OCI-LY1 (cell line): ENCODE results near the gene KIAA0040.

Experiments used
- H2AFZ ChIP-seq: fragments of 200-600 bp; sonication (generic), shearing (Covaris generic); 2 replicates; pipeline ENCODE4 v1.6.0; 2014; ENCODE audit warnings: antibody characterized with exemption, mild to moderate bottlenecking, low read length
- H3F3A ChIP-seq: fragments of 200-600 bp; sonication (generic), shearing (Covaris generic); 2 replicates; pipeline ENCODE4 v1.6.0; 2014; ENCODE audit warnings: mild to moderate bottlenecking, antibody characterized with exemption, low read length, moderate library complexity; ENCODE audit not compliant: insufficient read depth
- H3K27ac ChIP-seq: fragments of 200-600 bp; sonication (generic); 2 replicates; pipeline ENCODE4 v1.5.1; 2014; ENCODE audit warnings: low read length, mixed run types, mild to moderate bottlenecking, low read depth; ENCODE audit not compliant: poor library complexity, severe bottlenecking
- H3K27me3 ChIP-seq: fragments of 200-600 bp; sonication (generic); 2 replicates; pipeline ENCODE4 v1.6.0; 2014; ENCODE audit warnings: antibody characterized with exemption, mild to moderate bottlenecking, low read length, moderate library complexity; ENCODE audit not compliant: insufficient read depth
- H3K36me3 ChIP-seq: fragments of 200-600 bp; sonication (generic); 2 replicates; pipeline ENCODE4 v1.6.1; 2014; ENCODE audit warnings: mild to moderate bottlenecking, antibody characterized with exemption, low read length, moderate library complexity, mixed read lengths; ENCODE audit not compliant: insufficient read depth
- H3K4me1 ChIP-seq: fragments of 200-600 bp; sonication (generic); 2 replicates; pipeline ENCODE4 v1.5.1; 2014; ENCODE audit warnings: mild to moderate bottlenecking, low read length, moderate library complexity; ENCODE audit not compliant: insufficient read depth, severe bottlenecking
- H3K4me2 ChIP-seq: fragments of 200-600 bp; sonication (generic), shearing (Covaris generic); 2 replicates; pipeline ENCODE4 v1.6.1; 2014; ENCODE audit warnings: low read length
- H3K4me3 ChIP-seq: fragments of 200-600 bp; sonication (generic); 2 replicates; pipeline ENCODE4 v1.5.1; 2014; ENCODE audit warnings: low read length, low read depth, mild to moderate bottlenecking, mixed read lengths; ENCODE audit not compliant: poor library complexity, severe bottlenecking
- H3K79me2 ChIP-seq: fragments of 200-600 bp; shearing (Covaris generic); 2 replicates; pipeline ENCODE4 v1.6.1; 2016; ENCODE audit warnings: mixed run types, low read length, mixed read lengths; ENCODE audit not compliant: insufficient read depth
- H3K9ac ChIP-seq: fragments of 200-600 bp; sonication (generic), shearing (Covaris generic); 2 replicates; pipeline ENCODE4 v1.6.1; 2014; ENCODE audit warnings: mild to moderate bottlenecking, low read length, mixed read lengths
- H3K9me2 ChIP-seq: fragments of 200-600 bp; sonication (generic), shearing (Covaris generic); 2 replicates; pipeline ENCODE4 v1.6.1; 2014; ENCODE audit warnings: low read depth, mild to moderate bottlenecking, low read length, mixed read lengths
- H3K9me3 ChIP-seq: fragments of 200-600 bp; shearing (Covaris generic); 2 replicates; pipeline ENCODE4 v1.6.1; 2014; ENCODE audit warnings: low read length, mixed read lengths
- H4K20me1 ChIP-seq: fragments of 200-600 bp; sonication (generic), shearing (Covaris generic); 2 replicates; pipeline ENCODE4 v1.6.0; 2016; ENCODE audit warnings: mild to moderate bottlenecking, low read length; ENCODE audit not compliant: insufficient read depth
- EZH2 ChIP-seq: fragments of 200-600 bp; sonication (generic), shearing (Covaris generic); IDR thresholded peaks from 2 replicates; pipeline ENCODE4 v1.8.0; 2017; ENCODE audit warnings: borderline replicate concordance, mixed run types, mild to moderate bottlenecking, antibody characterized with exemption, low read length, moderate library complexity, mixed read lengths
- TF ChIP-seq, protein P1 (sequence below): fragments of 200-600 bp; sonication (generic), shearing (Covaris generic); IDR thresholded peaks from 2 replicates; pipeline ENCODE4 v1.5.1; 2017; ENCODE audit warnings: mild to moderate bottlenecking, antibody characterized with exemption, low read length, moderate library complexity, mixed read lengths

Gene KIAA0040

DNA sequence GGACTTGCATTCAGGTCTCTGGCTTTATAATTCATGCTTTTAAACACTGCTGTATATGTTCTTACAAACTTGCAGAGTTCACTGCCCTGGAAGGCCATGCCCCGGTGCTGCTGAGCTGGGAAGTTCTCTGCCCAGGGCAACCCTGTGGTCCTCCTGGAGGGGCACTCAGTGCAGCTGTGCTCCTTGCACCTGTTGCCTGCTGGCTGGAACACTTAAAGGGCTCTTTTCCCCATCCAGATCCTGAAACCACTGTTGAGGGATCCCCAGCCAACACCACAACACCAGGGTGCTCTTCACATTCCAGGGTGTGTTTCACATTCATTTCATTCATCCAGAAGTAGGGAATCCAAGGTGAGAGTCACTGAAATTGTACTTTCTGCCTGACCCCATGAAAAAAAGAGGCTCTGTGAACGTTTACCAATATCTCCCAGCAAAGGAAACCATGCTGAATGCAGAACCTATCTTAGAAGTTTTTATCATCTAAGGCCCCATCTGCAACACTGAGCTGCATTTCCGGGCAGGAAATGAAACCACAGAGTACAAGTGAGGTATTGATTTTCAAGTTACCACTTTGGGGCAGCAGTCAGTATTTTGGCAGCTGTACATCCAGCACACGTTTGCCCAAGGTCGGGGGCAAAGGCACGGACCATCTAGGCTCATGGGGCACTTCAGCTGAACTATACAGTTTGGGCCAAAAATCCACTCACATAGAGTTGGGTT lies 16.4 kb upstream of the KIAA0040 start:
- Histone ChIP-seq H3K36me3 (no peaks in the 10 kb centered on the region), H3K4me1 (peaks cover 17% of the 10 kb centered on the region), H3K79me2 (no peaks in the 10 kb centered on the region), H3K4me3 (no peak overlapping the region), H3K9me3 (no peaks in the 10 kb centered on the region), H3K9me2 (no peaks in the 10 kb centered on the region), H3K4me2 (peak overlapping the region; percentile 47), H4K20me1 (no peaks in the 10 kb centered on the region), H3F3A (no peaks in the 10 kb centered on the region), H3K27me3 (no peaks in the 10 kb centered on the region), H3K27ac (peak overlapping the region; percentile 71), H3K9ac (peak overlapping the region; percentile 41), H2AFZ (peak overlapping the region; percentile 65; the same call in 1 of the 2 replicates)
- TF ChIP-seq, protein P1, sequence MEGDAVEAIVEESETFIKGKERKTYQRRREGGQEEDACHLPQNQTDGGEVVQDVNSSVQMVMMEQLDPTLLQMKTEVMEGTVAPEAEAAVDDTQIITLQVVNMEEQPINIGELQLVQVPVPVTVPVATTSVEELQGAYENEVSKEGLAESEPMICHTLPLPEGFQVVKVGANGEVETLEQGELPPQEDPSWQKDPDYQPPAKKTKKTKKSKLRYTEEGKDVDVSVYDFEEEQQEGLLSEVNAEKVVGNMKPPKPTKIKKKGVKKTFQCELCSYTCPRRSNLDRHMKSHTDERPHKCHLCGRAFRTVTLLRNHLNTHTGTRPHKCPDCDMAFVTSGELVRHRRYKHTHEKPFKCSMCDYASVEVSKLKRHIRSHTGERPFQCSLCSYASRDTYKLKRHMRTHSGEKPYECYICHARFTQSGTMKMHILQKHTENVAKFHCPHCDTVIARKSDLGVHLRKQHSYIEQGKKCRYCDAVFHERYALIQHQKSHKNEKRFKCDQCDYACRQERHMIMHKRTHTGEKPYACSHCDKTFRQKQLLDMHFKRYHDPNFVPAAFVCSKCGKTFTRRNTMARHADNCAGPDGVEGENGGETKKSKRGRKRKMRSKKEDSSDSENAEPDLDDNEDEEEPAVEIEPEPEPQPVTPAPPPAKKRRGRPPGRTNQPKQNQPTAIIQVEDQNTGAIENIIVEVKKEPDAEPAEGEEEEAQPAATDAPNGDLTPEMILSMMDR: no peak
- TF ChIP-seq EZH2: no peak

DNA sequence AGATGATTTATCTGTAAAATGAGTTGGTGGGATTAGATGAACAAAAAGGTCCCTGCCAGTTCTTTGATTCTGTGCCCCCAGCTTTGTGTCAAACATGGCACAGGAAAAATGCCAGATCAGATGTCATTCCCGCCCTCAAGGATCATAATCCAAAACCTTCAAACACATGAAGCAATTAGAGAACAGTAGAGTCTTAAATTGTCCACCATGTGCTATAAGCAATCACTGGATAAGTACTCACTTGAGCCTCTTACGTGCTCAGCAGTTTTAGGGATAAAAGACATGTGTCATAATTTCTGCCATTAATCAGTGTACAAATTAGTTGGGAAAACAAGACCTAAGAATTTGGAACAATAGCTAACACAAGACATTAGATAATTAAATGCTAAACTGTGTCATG lies 15.4 kb upstream of the KIAA0040 start:
- Histone ChIP-seq H2AFZ (no peak overlapping the region), H4K20me1 (no peaks in the 10 kb centered on the region), H3K9ac (no peak overlapping the region), H3K4me1 (peaks cover 17% of the 10 kb centered on the region), H3K9me2 (no peaks in the 10 kb centered on the region), H3K9me3 (no peaks in the 10 kb centered on the region), H3F3A (no peaks in the 10 kb centered on the region), H3K36me3 (no peaks in the 10 kb centered on the region), H3K27me3 (no peaks in the 10 kb centered on the region), H3K4me2 (no peak overlapping the region), H3K27ac (no peak overlapping the region), H3K4me3 (no peak overlapping the region), H3K79me2 (no peaks in the 10 kb centered on the region)
- no peak for TF ChIP-seq EZH2
- TF ChIP-seq, protein P1: no peak

DNA sequence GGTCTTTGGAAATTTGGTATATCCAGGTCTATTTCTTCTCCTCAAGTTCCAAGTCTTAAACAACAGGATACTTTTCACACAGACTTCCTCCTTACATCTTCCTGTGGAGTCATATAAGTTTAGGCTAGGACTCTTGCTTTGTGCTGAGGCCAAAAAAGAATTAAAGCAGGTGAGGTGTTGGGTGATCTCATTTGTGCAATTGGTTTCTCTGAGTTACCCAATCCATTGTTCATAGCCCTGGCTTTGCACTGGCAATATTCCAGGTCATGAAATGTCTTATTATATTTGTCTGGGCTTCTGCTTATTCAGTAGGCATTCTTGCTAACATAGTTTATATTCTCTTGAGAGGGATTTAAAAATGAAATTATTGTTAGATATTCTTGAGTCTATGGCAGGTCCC lies 14.1 kb upstream of the KIAA0040 start:
- no peak overlapping the region for H3K9ac ChIP-seq
- no peak overlapping the region for H3K27ac ChIP-seq
- H3F3A ChIP-seq: no peaks in the 10 kb centered on the region
- H3K9me2 ChIP-seq: no peaks in the 10 kb centered on the region
- no peak overlapping the region for H3K4me3 ChIP-seq
- TF ChIP-seq EZH2: no peak
- TF ChIP-seq, protein P1: no peak
- H4K20me1 ChIP-seq: no peaks in the 10 kb centered on the region
- no peaks in the 10 kb centered on the region for H3K9me3 ChIP-seq
- H3K27me3 ChIP-seq: no peaks in the 10 kb centered on the region
- H3K36me3 ChIP-seq: no peaks in the 10 kb centered on the region
- no peak overlapping the region for H2AFZ ChIP-seq
- peaks cover 17% of the 10 kb centered on the region for H3K4me1 ChIP-seq
- H3K79me2 ChIP-seq: no peaks in the 10 kb centered on the region
- no peak overlapping the region for H3K4me2 ChIP-seq
